ENCODE data around the gene MYO1A.

GRCh38 chr12:57027011-57027804 is 22.7 kb downstream of the MYO1A start:
- TF ChIP-seq EZH2 (IDR thresholded peaks at IDR 0.05; ENCODE audit: borderline replicate concordance, insufficient read depth, low read depth, low read length, poor library complexity, severe bottlenecking) (no peak), CTCF (IDR thresholded peaks at IDR 0.05) (no peak)

All from B cell (primary cell).